OCI-LY3 (cell line): ENCODE data around the gene SLC25A21.

ENCODE experiments used
- CTCF ChIP-seq: fragments of 200-600, 300-600 bp; sonication (generic); IDR thresholded peaks from 2 replicates; pipeline ENCODE4 v1.5.1; 2014; ENCODE audit warnings: antibody characterized with exemption, low read length, low read depth
- EZH2phosphoT487 ChIP-seq: fragments of 200-600 bp; shearing (Covaris generic); IDR thresholded peaks from 2 replicates; pipeline ENCODE4 v1.6.1; 2018; ENCODE audit warnings: antibody characterized with exemption, mixed run types, low read depth

DNA sequence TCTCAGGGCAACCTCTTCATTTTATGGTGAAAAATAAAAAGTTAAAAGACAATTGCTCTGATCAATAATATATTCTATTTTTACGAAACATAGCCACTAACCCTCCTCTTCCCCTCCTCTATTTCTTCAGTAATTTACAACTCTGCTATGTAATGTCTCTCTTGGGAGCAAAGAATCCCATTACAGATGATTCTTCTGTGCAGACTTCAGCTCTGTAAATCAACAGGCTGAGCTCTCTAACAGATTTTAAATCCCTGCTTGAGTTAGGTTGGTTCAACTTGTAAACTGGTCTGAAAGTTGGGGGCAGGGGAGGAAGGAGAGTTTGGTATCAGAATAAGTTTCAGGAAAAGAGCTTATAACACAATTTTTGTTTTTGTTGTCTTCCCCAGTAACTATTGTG, 151.0 kb downstream of the SLC25A21 start:
- TF ChIP-seq CTCF (no peak), EZH2phosphoT487 (no peak)
